Colonic mucosa (tissue), 4 donors: ENCODE results near the gene OR52I2. TPM values are rescaled to one million over a fixed set of nuclear protein-coding genes. Genes with fewer than 3 reads are reported as not detected.

ENCODE experiments used
- DNase-seq: peaks from one replicate; pipeline ENCODE4 v3.0.0-alpha.2; 2020
- H3K27ac ChIP-seq: fragments of 200-600 bp; one replicate; pipeline ENCODE4 v1.8.0; 2021
- H3K27me3 ChIP-seq: fragments of 200-600 bp; one replicate; pipeline ENCODE4 v1.8.0; 2021
- H3K36me3 ChIP-seq: fragments of 200-600 bp; one replicate; pipeline ENCODE4 v1.8.0; 2021
- H3K4me1 ChIP-seq: fragments of 200-600 bp; one replicate; pipeline ENCODE4 v1.8.0; 2021; ENCODE audit warnings: mild to moderate bottlenecking
- H3K4me3 ChIP-seq: fragments of 200-600 bp; one replicate; pipeline ENCODE4 v1.8.0; 2021
- H3K9ac ChIP-seq, 2 donors: one replicate each; pipeline ENCODE4 v1.7.0; 2013; ENCODE audit warnings: control low read depth in 2 of 2, low read depth in 2 of 2, low read length in 2 of 2
- H3K9me3 ChIP-seq: fragments of 200-600 bp; one replicate; pipeline ENCODE4 v1.8.0; 2021
- CTCF ChIP-seq: fragments of 200-600 bp; IDR thresholded peaks from one replicate; pipeline ENCODE4 v1.8.0; 2022; ENCODE audit warnings: antibody characterized with exemption, mild to moderate bottlenecking
- intact Hi-C: fragments of 100-400 bp; cut with DNase I; formaldehyde crosslinking; loops from one replicate; pipeline ENCODE4 v1.14.1; 2022
- total RNA-seq, 2 donors: library from RNA; stranded (reverse); fragmentation: NEBNext Ultra II Directional in 1 of 2; extraction: Animal tissue kit (Norgen Biotek cat#: 25700) in 1 of 2; gene quantifications; one replicate each; pipeline ENCODE4 v1.2.1, GENCODE V29; 2021
- donor health status: healthy.
- donor health status: DM: no; HTN: no; CAD: no.
- donor health status: DM: no; HTN: no; CAD: no.

Gene OR52I2
- total RNA-seq, 2 donors from 2014 or later, result not detected

GRCh38 chr11:4546878-4547277 lies 34.7 kb upstream of the OR52I2 start:
- Histone ChIP-seq H3K4me3 (no peak overlapping the region), H3K9me3 (no peaks in the 10 kb centered on the region), H3K36me3 (no peaks in the 10 kb centered on the region), H3K27ac (peak overlapping the region; percentile 11), H3K9ac (no peak overlapping the region), H3K4me1 (no peaks in the 10 kb centered on the region), H3K27me3 (no peaks in the 10 kb centered on the region)
- TF ChIP-seq CTCF, result no peak
- intact Hi-C loops, result no loop called here
- DNase-seq, result no peak

- intact Hi-C loops, result no loop called here
- no peaks in the 10 kb centered on the region for H3K9me3 ChIP-seq
- H3K27ac ChIP-seq, result peak overlapping the region; percentile 11
- H3K36me3 ChIP-seq, result no peaks in the 10 kb centered on the region
- no peak overlapping the region for H3K4me3 ChIP-seq
- H3K9ac ChIP-seq, result no peak overlapping the region
- H3K27me3 ChIP-seq, result no peaks in the 10 kb centered on the region
- no peak for DNase-seq
- TF ChIP-seq CTCF, result no peak
- H3K4me1 ChIP-seq, result no peaks in the 10 kb centered on the region
Observed at GRCh38 chr11:4547416-4547815, 34.1 kb upstream of the OR52I2 start.

- DNase-seq, result no peak
- no peaks in the 10 kb centered on the region for H3K27me3 ChIP-seq
- H3K27ac ChIP-seq, result no peak overlapping the region
- no peaks in the 10 kb centered on the region for H3K4me1 ChIP-seq
- H3K36me3 ChIP-seq, result no peaks in the 10 kb centered on the region
- H3K9me3 ChIP-seq, result no peaks in the 10 kb centered on the region
- H3K9ac ChIP-seq, result no peak overlapping the region
- TF ChIP-seq CTCF, result no peak
- no peak overlapping the region for H3K4me3 ChIP-seq
- intact Hi-C loops, result no loop called here
Observed at GRCh38 chr11:4551346-4551979, 30.1 kb upstream of the OR52I2 start.

GRCh38 chr11:4559527-4560440 lies 21.8 kb upstream of the OR52I2 start:
- no peak for DNase-seq
- no peak overlapping the region for H3K27ac ChIP-seq
- no peak for TF ChIP-seq CTCF
- no peak overlapping the region for H3K4me3 ChIP-seq
- H3K9me3 ChIP-seq, result no peaks in the 10 kb centered on the region
- H3K9ac ChIP-seq, result no peak overlapping the region
- intact Hi-C loops, result no loop called here
- no peaks in the 10 kb centered on the region for H3K4me1 ChIP-seq
- no peaks in the 10 kb centered on the region for H3K36me3 ChIP-seq
- no peaks in the 10 kb centered on the region for H3K27me3 ChIP-seq

GRCh38 chr11:4560467-4560866 lies 21.1 kb upstream of the OR52I2 start:
- no peaks in the 10 kb centered on the region for H3K36me3 ChIP-seq
- no peaks in the 10 kb centered on the region for H3K27me3 ChIP-seq
- intact Hi-C loops, result no loop called here
- no peaks in the 10 kb centered on the region for H3K4me1 ChIP-seq
- no peak overlapping the region for H3K27ac ChIP-seq
- no peak for DNase-seq
- H3K9me3 ChIP-seq, result no peaks in the 10 kb centered on the region
- no peak overlapping the region for H3K9ac ChIP-seq
- no peak for TF ChIP-seq CTCF
- no peak overlapping the region for H3K4me3 ChIP-seq
